PC-3 (cell line): ENCODE data around the gene PAFAH1B2. TPM values are rescaled to one million over a fixed set of nuclear protein-coding genes. Genes with fewer than 3 reads are reported as not detected.

Source experiments
- ATAC-seq: fragments of 200-7000 bp; cut with Tn5 transposase; 2 replicates; pipeline ENCODE4 v1.9.1; 2020; ENCODE audit warnings: mild to moderate bottlenecking, moderate library complexity
- BruUV-seq: library from RNA; stranded (reverse); fragments of 400-500 nt; replicated peaks from 2 replicates; lab custom pipeline; 2021; lab: Mats Ljungman, UMichigan
- CTCF ChIA-PET: fragments of 300-600 bp; sonication (Branson Sonifier 250); formaldehyde crosslinking; loops from one replicate; lab custom pipeline; 2022; ENCODE audit warnings: antibody characterized with exemption; lab: Charles Lee
- POLR2A ChIA-PET: fragments of 300-600 bp; sonication (Branson Sonifier 250); formaldehyde crosslinking; loops from one replicate; lab custom pipeline; 2022; ENCODE audit warnings: antibody characterized with exemption; ENCODE audit not compliant: unreplicated experiment; lab: Charles Lee
- DNase-seq: peaks from one replicate; pipeline ENCODE4 v3.0.0-alpha.2; 2015
- H2AFZ ChIP-seq: fragments of 300-600 bp; sonication (generic); 2 replicates; pipeline ENCODE4 v1.6.0; 2016; ENCODE audit warnings: antibody characterized with exemption, low read length
- H3F3A ChIP-seq: fragments of 300-600 bp; sonication (generic); one replicate; pipeline ENCODE4 v1.6.0; 2017; ENCODE audit warnings: antibody characterized with exemption, low read length, control low read depth, mild to moderate bottlenecking; ENCODE audit not compliant: unreplicated experiment
- H3K27ac ChIP-seq: fragments of 300-600 bp; sonication (generic); 2 replicates; pipeline ENCODE4 v1.5.1; 2016; ENCODE audit warnings: mild to moderate bottlenecking, low read length
- H3K27me3 ChIP-seq: fragments of 300-600 bp; sonication (generic); 2 replicates; pipeline ENCODE4 v1.6.1; 2016; ENCODE audit warnings: low read length, mixed read lengths
- H3K36me3 ChIP-seq: fragments of 300-600 bp; sonication (generic); 2 replicates; pipeline ENCODE4 v1.6.1; 2016; ENCODE audit warnings: low read depth, mixed run types, low read length, mixed read lengths
- H3K4me1 ChIP-seq: fragments of 300-600 bp; sonication (generic); 2 replicates; pipeline ENCODE4 v1.5.1; 2016; ENCODE audit warnings: low read length; ENCODE audit not compliant: insufficient read depth
- H3K4me2 ChIP-seq: fragments of 300-600 bp; sonication (generic); 2 replicates; pipeline ENCODE4 v1.6.0; 2016; ENCODE audit warnings: low read length
- H3K4me3 ChIP-seq: fragments of 300-600 bp; sonication (generic); 2 replicates; pipeline ENCODE4 v1.5.1; 2016; ENCODE audit warnings: mild to moderate bottlenecking, low read length, mixed read lengths
- H3K79me2 ChIP-seq: fragments of 300-600 bp; sonication (generic); 2 replicates; pipeline ENCODE4 v1.6.1; 2017; ENCODE audit warnings: low read length, mixed read lengths
- H3K9ac ChIP-seq: fragments of 300-600 bp; sonication (generic); 2 replicates; pipeline ENCODE4 v1.6.0; 2016; ENCODE audit warnings: mild to moderate bottlenecking, low read length
- H3K9me2 ChIP-seq: fragments of 300-600 bp; sonication (generic); replicated peaks from 2 replicates; pipeline ENCODE4 v1.6.1; 2016; ENCODE audit warnings: mixed run types, low read length, mixed read lengths
- H3K9me3 ChIP-seq: fragments of 300-600 bp; sonication (generic); 2 replicates; pipeline ENCODE4 v1.6.1; 2016; ENCODE audit warnings: low read length, mixed read lengths
- H4K20me1 ChIP-seq: fragments of 300-600 bp; sonication (generic); 2 replicates; pipeline ENCODE4 v1.6.1; 2016; ENCODE audit warnings: low read length, mixed read lengths
- CTCF ChIP-seq: fragments of 300-600 bp; sonication (generic); conservative IDR thresholded peaks from 2 replicates; pipeline ENCODE4 v1.5.1; 2017; ENCODE audit warnings: antibody characterized with exemption, low read depth, mild to moderate bottlenecking, low read length
- EZH2 ChIP-seq: fragments of 300-600 bp; sonication (generic); IDR thresholded peaks from one replicate; pipeline ENCODE4 v1.6.1; 2017; ENCODE audit warnings: antibody characterized with exemption, mild to moderate bottlenecking, low read length; ENCODE audit not compliant: unreplicated experiment
- EZH2phosphoT487 ChIP-seq: fragments of 300-600 bp; sonication (generic); IDR thresholded peaks from 2 replicates; pipeline ENCODE4 v1.6.1; 2018; ENCODE audit warnings: mild to moderate bottlenecking, antibody characterized with exemption, low read length, borderline replicate concordance
- intact Hi-C: fragments of 100-400 bp; cut with micrococcal nuclease; formaldehyde crosslinking; loops from 2 replicates; pipeline ENCODE4 v1.9.0; 2023
- total RNA-seq: library from RNA; depleted of rRNA; stranded (reverse); fragments of >200 nt; gene quantifications from 2 replicates; pipeline ENCODE4 v1.2.3, GENCODE V29; 2014

Gene PAFAH1B2
- total RNA-seq, 1 experiment from 2014 or later: 91.6 TPM

- ChIA-PET POLR2A (no interaction called here), CTCF (no interaction called here)
- Histone ChIP-seq H3K9me3 (no peaks in the 10 kb centered on the region), H3K27ac (no peak overlapping the region), H3K4me2 (no peak overlapping the region), H3K36me3 (no peaks in the 10 kb centered on the region), H2AFZ (no peak overlapping the region), H3K79me2 (no peaks in the 10 kb centered on the region), H3K27me3 (no peaks in the 10 kb centered on the region), H3K9ac (no peak overlapping the region), H3K4me1 (peaks cover 36% of the 10 kb centered on the region), H3K4me3 (no peak overlapping the region), H4K20me1 (no peaks in the 10 kb centered on the region), H3K9me2 (no peaks in the 10 kb centered on the region), H3F3A (no peaks in the 10 kb centered on the region)
- no peak for TF ChIP-seq CTCF
- TF ChIP-seq EZH2phosphoT487: no peak
- no peak for TF ChIP-seq EZH2
- DNase-seq: peak; percentile 24
- BruUV-seq: no TSS peak
- intact Hi-C loops: loop anchor here (2.0 kb wide), 1 partner anchor 43 kb away; no protein-coding TSS in a partner anchor
- ATAC-seq: no peak
These were observed 39.8 kb downstream of the PAFAH1B2 start for GRCh38 chr11:117183724-117184349.

- no TSS peak for BruUV-seq
- H3K9me3 ChIP-seq: no peaks in the 10 kb centered on the region
- no peak for ATAC-seq
- no peaks in the 10 kb centered on the region for H3K9me2 ChIP-seq
- H3K79me2 ChIP-seq: no peaks in the 10 kb centered on the region
- peak overlapping the region; percentile 20; the same call in 1 of the 2 replicates for H3K4me2 ChIP-seq
- POLR2A ChIA-PET: interaction anchor here (0.5 kb wide), 1 partner anchor 36 kb away, joined by 3 read pairs; no protein-coding TSS in a partner anchor
- TF ChIP-seq EZH2phosphoT487: no peak
- no peak for TF ChIP-seq CTCF
- no peak for TF ChIP-seq EZH2
- H3K27me3 ChIP-seq: no peaks in the 10 kb centered on the region
- no peak overlapping the region for H3K4me3 ChIP-seq
- no peak overlapping the region for H2AFZ ChIP-seq
- H3K9ac ChIP-seq: no peak overlapping the region
- intact Hi-C loops: loop anchor here (2.0 kb wide), 1 partner anchor 41 kb away; no protein-coding TSS in a partner anchor
- peaks cover 25% of the 10 kb centered on the region for H3K4me1 ChIP-seq
- CTCF ChIA-PET: interaction anchor here (0.6 kb wide), 2 partner anchors 29 to 41 kb away, joined by 3 to 4 read pairs; no protein-coding TSS in a partner anchor
- no peaks in the 10 kb centered on the region for H4K20me1 ChIP-seq
- DNase-seq: no peak
- H3F3A ChIP-seq: no peaks in the 10 kb centered on the region
- no peaks in the 10 kb centered on the region for H3K36me3 ChIP-seq
- H3K27ac ChIP-seq: peak overlapping the region; percentile 17; the same call in 1 of the 2 replicates
These were observed 41.8 kb downstream of the PAFAH1B2 start for GRCh38 chr11:117185736-117186430.

- CTCF ChIA-PET: no interaction called here
- Histone ChIP-seq H3K9me3 (no peaks in the 10 kb centered on the region), H3K27ac (no peak overlapping the region), H3K4me1 (peaks cover 25% of the 10 kb centered on the region), H3K4me2 (no peak overlapping the region), H3F3A (no peaks in the 10 kb centered on the region), H3K27me3 (no peaks in the 10 kb centered on the region), H2AFZ (no peak overlapping the region), H3K9ac (no peak overlapping the region), H3K36me3 (no peaks in the 10 kb centered on the region), H3K4me3 (no peak overlapping the region), H3K79me2 (no peaks in the 10 kb centered on the region), H4K20me1 (no peaks in the 10 kb centered on the region), H3K9me2 (no peaks in the 10 kb centered on the region)
- BruUV-seq: no TSS peak
- POLR2A ChIA-PET: no interaction called here
- no peak for DNase-seq
- intact Hi-C loops: no loop called here
- ATAC-seq: no peak
- no peak for TF ChIP-seq EZH2phosphoT487
- TF ChIP-seq CTCF: no peak
- no peak for TF ChIP-seq EZH2
These were observed 42.3 kb downstream of the PAFAH1B2 start for GRCh38 chr11:117186431-117186761.
